SW480 (cell line): ENCODE results near the gene AMY2B.
A peak's percentile ranks its signal among the peaks of the same experiment; 100 is the strongest.
"Not testable (repeated sequence)": the region's sequence is repeated elsewhere in the genome, so short reads cannot be mapped to it uniquely, and the experiment has no call there.

Source experiments
- DNase-seq: peaks from one replicate; pipeline ENCODE4 v3.0.0-alpha.2; 2016; ENCODE audit warnings: low spot score

AMY2B gene

GRCh38 chr1:103571289-103571688, at the start of gene AMY2B:
TSS of gene AMY2B (plus strand) at chr1:103571589. CDS start at chr1:103571603, 14 bp downstream.
- DNase-seq: not testable (repeated sequence)

- DNase-seq: no peak
Measured at GRCh38 chr1:103523346-103523745, 48.0 kb upstream of the AMY2B start.

GRCh38 chr1:103525114-103525606, 46.2 kb upstream of the AMY2B start:
- peak; percentile 41 for DNase-seq

GRCh38 chr1:103525607-103526507, 45.5 kb upstream of the AMY2B start, which contains the start of gene RNPC3:
TSS of gene RNPC3 (plus strand) at chr1:103525699. CDS start at chr1:103526071, 372 bp downstream.
- DNase-seq: peak; percentile 80

- no peak for DNase-seq
Measured at GRCh38 chr1:103527331-103527730, 44.1 kb upstream of the AMY2B start.

GRCh38 chr1:103529746-103530145, 41.6 kb upstream of the AMY2B start:
- DNase-seq: no peak

- no peak for DNase-seq
Measured at GRCh38 chr1:103538226-103538625, 33.2 kb upstream of the AMY2B start.

GRCh38 chr1:103541431-103541830, 30.0 kb upstream of the AMY2B start:
- DNase-seq: no peak

- DNase-seq: no peak
Measured at GRCh38 chr1:103546496-103546895, 24.9 kb upstream of the AMY2B start.

GRCh38 chr1:103547840-103548239, 23.5 kb upstream of the AMY2B start:
- no peak for DNase-seq

GRCh38 chr1:103560427-103560826, 11.0 kb upstream of the AMY2B start:
- DNase-seq: no peak

GRCh38 chr1:103561124-103561523, 10.3 kb upstream of the AMY2B start:
- not testable (repeated sequence) for DNase-seq

- no peak for DNase-seq
Measured at GRCh38 chr1:103561643-103562395, 9.6 kb upstream of the AMY2B start.

- no peak for DNase-seq
Measured at GRCh38 chr1:103563056-103563455, 8.3 kb upstream of the AMY2B start.

GRCh38 chr1:103569493-103569892, 1.9 kb upstream of the AMY2B start:
- no peak for DNase-seq

GRCh38 chr1:103576065-103576464, 4.7 kb downstream of the AMY2B start:
- no peak for DNase-seq

- DNase-seq: not testable (repeated sequence)
Measured at GRCh38 chr1:103576784-103577183, 5.4 kb downstream of the AMY2B start.

GRCh38 chr1:103582464-103582863, 11.1 kb downstream of the AMY2B start:
- DNase-seq: no peak

GRCh38 chr1:103583887-103584286, 12.5 kb downstream of the AMY2B start:
- DNase-seq: no peak

GRCh38 chr1:103584537-103584936, 13.1 kb downstream of the AMY2B start:
- DNase-seq: no peak

- not testable (repeated sequence) for DNase-seq
Measured at GRCh38 chr1:103602740-103603139, 31.4 kb downstream of the AMY2B start.

GRCh38 chr1:103616362-103616761, 45.0 kb downstream of the AMY2B start:
- no peak for DNase-seq

- DNase-seq: not testable (repeated sequence)
Measured at GRCh38 chr1:103616994-103617477, 45.6 kb downstream of the AMY2B start, which contains the start of gene AMY2A. TSS of gene AMY2A (plus strand) at chr1:103617427. CDS start at chr1:103617441, 14 bp downstream.
